Cerebellar nuclear complex (tissue), 1 donor: Measurements from ENCODE around the gene ABTB1.
"Not testable (repeated sequence)": the region's sequence is repeated elsewhere in the genome, so short reads cannot be mapped to it uniquely, and the experiment has no call there.

Source experiments
- DNase-seq, 2 experiments: peaks; one replicate each; lab custom pipeline; 2025; lab: John Stamatoyannopoulos, UW

The ABTB1 gene

GRCh38 chr3:127688022-127688415 is 15.3 kb downstream of the ABTB1 start:
- no peak for DNase-seq

- no peak for DNase-seq
Observed at GRCh38 chr3:127688416-127689265, 15.9 kb downstream of the ABTB1 start.

GRCh38 chr3:127689266-127689860 is 16.6 kb downstream of the ABTB1 start:
- DNase-seq = no peak

GRCh38 chr3:127690106-127690505 is 17.4 kb downstream of the ABTB1 start:
- DNase-seq = no peak

GRCh38 chr3:127690823-127691452 is 18.2 kb downstream of the ABTB1 start:
- DNase-seq = no peak

GRCh38 chr3:127691489-127691888 is 18.7 kb downstream of the ABTB1 start:
- DNase-seq = no peak

- DNase-seq = no peak
Observed at GRCh38 chr3:127691974-127692373, 19.2 kb downstream of the ABTB1 start.

- DNase-seq = no peak
Observed at GRCh38 chr3:127692501-127693335, 20.0 kb downstream of the ABTB1 start.

GRCh38 chr3:127693336-127693843 is 20.6 kb downstream of the ABTB1 start:
- no peak for DNase-seq

GRCh38 chr3:127694467-127695215 is 21.9 kb downstream of the ABTB1 start:
- peak; percentile 47 to 69 for DNase-seq

GRCh38 chr3:127697551-127698240 is 24.9 kb downstream of the ABTB1 start:
- DNase-seq = peak; percentile 9 to 84

GRCh38 chr3:127698286-127698685 is 25.5 kb downstream of the ABTB1 start:
- no peak for DNase-seq

GRCh38 chr3:127698691-127699415 is 26.1 kb downstream of the ABTB1 start:
- DNase-seq = no peak

- no peak for DNase-seq
Observed at GRCh38 chr3:127699416-127700300, 26.9 kb downstream of the ABTB1 start.

GRCh38 chr3:127700406-127700805 is 27.7 kb downstream of the ABTB1 start:
- no peak for DNase-seq

- DNase-seq = no peak
Observed at GRCh38 chr3:127701280-127701911, 28.6 kb downstream of the ABTB1 start.

GRCh38 chr3:127702151-127702578 is 29.4 kb downstream of the ABTB1 start:
- DNase-seq = no peak

- DNase-seq = not testable (repeated sequence)
Observed at GRCh38 chr3:127704840-127705239, 32.1 kb downstream of the ABTB1 start.
